Mesenteric fat pad (tissue), 1 donor: ENCODE data around the gene PCIF1. TPM values are rescaled to one million over a fixed set of nuclear protein-coding genes. Genes with fewer than 3 reads are reported as not detected.

ENCODE experiments used
- DNase-seq: peaks from one replicate; pipeline ENCODE4 v3.0.0-alpha.2; 2020; ENCODE audit warnings: low spot score
- total RNA-seq: library from RNA; stranded (reverse); fragmentation: NEBNext Ultra II Directional; extraction: Animal tissue kit (Norgen Biotek cat#: 25700); gene quantifications from one replicate; pipeline ENCODE4 v1.2.1, GENCODE V29; 2021
- donor health status: DM: yes; HTN: yes; CAD: no.

Gene PCIF1
- total RNA-seq, 1 donor from 2014 or later, result 27.1 TPM

GRCh38 chr20:45964006-45964400 is 29.5 kb downstream of the PCIF1 start:
- DNase-seq, result no peak

DNA sequence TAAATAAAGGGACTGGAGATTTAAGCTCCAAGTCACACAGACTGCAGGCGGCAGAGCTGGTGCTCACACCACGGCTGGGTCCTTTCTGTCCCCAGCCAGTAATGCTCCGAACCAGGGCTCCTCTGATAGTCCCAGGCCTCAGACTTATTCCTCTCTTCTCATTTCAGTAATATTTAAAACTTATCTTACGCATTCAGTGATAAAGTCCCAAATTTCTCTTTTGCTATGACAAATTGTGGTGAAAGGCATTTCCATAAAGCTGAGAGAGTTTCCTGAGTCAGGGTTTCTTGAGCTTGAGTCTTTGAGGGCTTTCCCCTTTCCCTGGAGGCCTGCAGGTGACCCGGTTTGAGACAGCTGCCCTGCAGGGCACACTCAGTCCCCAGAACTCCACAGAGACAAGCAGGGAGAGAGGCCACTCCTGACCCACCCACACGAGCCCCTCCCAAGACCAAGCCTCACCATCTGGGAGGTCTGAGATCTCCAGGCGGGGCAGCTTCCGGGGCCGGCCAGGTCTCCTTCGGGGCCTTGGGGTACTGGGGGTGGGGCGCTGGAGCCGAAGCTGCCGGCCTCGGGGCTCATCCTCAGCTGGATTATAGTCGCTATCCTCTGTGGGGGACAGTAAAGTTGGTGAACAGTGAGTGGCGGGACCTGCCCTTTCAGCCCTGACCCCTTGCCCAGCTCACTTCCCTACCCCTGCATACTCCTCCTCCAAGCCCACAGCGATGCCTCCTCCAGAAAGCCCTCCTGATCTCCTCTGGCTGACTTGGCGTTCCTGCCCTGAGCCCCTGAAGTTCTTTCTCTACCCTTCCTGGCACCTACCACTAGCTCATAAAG is 30.9 kb downstream of the PCIF1 start:
- DNase-seq, result peak; percentile 82

DNA sequence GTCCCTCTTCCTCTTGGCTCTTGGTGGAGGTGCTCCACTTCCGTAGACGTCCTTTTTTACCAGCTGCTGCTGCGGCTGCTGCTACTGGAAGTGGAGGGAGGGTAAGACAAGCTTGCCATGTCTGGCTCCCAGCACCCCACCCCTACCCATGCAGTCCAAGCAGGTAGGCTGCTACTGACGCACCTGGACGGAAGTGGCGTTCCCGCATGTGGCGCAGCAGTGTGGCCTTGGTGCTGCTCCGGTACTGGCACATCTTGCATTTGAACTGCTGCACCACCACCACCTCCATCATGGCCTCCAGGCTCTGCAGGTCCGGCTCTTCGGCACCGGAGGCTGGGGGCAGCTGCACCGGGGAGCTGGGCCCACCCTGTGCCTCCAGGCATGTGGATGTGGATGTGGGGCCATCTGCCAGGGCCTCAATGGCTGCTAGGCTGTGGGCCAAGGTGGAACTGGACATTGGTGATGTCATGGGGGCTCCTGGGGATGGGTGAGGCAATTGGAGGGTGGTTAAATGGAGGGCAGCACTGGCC is 33.1 kb downstream of the PCIF1 start:
- DNase-seq, result peak; percentile 71

DNA sequence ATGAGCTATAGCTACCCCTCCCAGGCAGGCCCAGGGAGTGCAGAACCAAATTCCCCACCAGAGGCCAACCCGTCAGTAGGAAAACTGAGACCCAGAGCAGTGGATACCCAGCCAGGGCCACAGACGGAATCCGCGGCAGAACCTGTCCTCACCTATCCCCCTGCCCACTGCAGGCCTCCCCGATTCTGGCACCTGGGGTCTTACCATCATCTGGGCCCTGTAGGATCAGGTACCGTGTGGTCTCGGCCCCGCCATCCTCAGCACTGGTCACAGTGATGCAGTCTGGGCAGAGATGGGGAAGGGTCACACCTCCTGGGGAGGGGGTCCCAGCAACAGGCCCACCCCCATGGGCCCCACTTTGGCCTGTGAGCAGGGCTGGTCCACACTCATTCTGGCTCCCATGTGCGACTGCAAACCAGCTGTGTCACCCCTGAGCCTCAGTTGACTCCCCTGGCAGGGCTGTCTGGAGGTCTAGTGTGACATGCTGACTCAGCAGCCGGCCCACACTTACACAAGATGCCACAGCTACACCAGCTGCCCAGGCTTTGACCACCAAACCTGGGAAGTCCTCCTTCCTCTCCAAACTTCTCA is 33.7 kb downstream of the PCIF1 start:
- peak; percentile 85 for DNase-seq

- peak; percentile 87 for DNase-seq
Measured at GRCh38 chr20:45968801-45969711, 34.6 kb downstream of the PCIF1 start.

DNA sequence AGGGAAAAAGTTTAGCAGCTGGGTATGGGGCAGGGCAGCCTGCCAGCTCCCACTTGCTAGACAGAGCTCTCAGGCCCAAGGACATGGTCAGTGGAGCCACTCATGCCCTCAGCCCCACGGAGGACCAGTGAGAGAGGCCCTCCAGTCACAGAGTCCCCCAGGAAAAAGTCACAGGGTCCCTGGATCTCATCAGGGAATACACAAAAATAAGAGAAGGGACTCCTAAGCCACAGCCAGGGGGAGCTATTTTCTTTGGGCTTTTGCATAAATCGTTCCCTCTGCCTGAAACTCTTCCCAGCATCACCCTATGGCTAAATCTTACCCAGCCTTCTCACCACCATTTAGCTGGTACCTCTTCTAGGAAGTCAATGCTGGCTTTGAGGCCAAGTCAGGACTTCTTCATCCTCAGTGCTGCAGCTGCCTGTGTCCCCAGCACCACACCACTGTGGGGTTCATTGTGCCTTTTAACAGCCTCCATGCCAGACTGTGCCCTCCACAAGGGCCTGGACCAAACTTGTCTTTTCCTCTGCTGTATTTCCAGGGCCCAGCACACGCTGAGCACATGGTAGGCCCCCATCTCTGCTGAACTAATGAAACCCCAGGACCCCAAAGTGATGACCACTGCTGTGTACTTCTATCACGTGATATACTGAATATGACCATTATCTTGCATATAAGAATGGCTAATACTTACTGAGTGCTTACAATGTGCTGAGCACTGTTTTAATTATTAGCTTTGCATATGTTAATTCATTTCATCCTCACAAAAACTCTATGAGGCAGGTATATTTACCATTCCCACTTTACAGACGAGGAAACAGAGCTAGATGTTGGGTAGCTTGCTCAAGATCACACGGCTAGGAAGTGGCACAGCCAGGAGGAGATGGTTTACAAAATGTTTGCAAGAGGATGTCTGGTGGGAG is 35.5 kb downstream of the PCIF1 start:
- peak; percentile 55 for DNase-seq

GRCh38 chr20:45970646-45971424 is 36.4 kb downstream of the PCIF1 start:
- peak; percentile 67 for DNase-seq

- DNase-seq, result no peak
Measured at GRCh38 chr20:45971425-45971674, 36.9 kb downstream of the PCIF1 start.

DNA sequence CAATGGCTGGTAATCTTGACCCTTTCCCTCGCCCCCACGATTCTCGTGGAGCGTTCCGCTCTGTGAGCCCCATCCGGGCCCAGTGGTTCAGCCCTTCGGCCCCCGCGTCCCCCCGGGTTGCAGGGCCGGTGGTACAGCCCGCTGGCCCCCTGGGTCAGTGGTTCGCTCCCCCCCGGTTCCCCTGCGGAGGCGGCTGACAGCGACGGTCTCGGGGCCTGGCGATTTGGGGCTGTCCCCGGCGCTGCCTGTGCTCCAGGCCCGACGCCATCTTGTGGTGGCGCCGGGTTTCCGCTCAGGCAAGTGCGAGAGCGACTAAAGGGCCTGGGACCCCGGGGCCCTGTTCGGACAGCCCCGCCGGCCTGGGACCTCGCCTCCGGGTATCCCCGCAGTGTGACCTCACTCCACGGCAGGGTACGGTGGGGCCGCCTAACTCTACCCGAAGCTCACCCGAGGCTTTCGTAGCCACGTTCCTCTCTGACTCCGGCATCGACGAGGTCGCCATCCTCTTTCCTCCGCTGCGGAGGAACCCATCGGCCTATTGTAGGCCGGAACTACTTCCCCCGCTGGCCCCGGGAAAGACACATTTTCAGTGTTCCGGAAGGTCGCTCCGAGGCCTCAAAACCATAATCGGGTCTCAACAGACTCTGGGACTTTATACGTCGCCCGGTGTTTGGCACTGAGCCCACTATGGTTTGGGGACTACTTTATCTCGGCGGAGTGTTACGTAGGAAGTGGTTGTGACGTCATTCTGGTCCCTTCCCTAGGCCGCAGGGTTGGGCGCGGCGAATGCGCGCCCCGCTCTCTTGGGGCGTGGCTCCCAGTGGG is 37.4 kb downstream of the PCIF1 start, which contains the start of gene ZNF335:
Gene ZNF335, minus strand, starts transcription at position 529 of the 825 bp plus-strand sequence. CDS start 793 bp downstream, outside the sequence.
- DNase-seq, result peak; percentile 98

- DNase-seq, result no peak
Measured at GRCh38 chr20:45972500-45973183, 38.2 kb downstream of the PCIF1 start.

DNA sequence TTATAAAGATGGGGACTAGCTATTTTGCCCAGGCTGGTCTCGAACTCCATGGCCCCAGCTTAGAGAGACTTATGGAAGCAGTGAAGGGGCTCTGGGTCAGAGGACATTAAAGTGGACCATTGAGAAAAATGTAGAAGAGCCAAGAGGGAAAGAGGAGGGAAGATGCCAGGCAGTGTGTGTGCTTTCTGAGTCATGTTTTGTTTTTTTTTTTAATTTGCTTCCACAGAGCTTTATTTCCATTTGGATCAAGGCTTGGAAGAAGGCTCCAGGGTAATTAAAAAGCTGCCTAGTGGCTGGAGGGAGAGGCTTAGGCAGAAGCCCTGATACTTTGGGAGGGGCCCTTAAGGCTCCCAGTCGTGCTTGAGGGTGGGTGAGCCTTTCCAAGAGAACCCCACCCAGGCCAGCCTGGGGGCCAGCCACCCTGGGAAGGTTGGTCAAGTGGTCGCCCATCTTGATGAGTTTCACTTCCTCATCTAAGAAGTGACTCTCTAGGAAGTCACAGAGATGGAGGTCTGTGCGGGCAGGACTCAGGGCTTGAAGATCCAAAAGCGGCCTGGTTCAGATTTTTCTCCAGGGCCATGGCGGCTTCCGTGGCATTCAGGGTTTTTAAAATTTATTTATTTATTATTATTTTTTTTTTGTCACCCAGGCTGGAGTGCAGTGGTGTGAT is 40.5 kb downstream of the PCIF1 start:
- DNase-seq, result no peak

DNA sequence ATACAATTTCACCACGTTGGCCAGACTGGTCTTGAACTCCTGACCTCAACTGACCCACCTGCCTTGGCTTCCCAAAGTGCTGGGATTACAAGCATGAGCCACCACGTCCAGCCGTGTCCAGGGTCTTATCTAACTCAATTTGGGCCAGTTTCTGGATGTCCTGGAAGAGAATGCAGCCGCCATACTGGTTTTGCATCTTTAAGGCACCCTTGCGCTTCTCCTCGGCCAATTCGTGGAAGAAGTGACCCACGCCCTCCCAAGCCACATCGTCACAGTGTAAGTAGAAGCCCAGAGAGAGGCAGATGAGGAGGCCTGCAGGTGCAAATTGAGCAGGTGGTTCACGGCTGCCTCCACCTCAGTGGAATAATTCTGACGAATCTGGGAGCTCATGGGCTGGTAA is 41.2 kb downstream of the PCIF1 start:
- no peak for DNase-seq

DNA sequence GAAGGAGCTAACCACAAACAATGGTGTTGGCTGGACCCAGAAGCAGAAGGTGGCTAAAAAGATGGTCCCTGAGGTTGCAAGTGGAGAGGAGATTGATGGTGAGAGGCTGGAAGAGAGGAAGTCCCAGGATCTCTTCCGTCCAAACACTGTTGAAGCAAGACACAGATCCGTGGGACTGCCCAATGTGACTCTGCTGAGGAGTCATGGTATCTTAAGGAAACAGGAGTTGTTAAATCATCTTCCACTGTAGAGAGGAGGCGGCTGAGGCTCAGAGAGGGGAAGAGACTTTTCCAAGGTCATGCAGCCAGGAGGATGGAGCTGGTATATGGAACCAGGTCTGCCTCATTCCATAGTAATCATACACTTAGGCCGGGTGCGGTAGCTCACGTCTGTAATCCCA is 41.6 kb downstream of the PCIF1 start:
- no peak for DNase-seq

DNA sequence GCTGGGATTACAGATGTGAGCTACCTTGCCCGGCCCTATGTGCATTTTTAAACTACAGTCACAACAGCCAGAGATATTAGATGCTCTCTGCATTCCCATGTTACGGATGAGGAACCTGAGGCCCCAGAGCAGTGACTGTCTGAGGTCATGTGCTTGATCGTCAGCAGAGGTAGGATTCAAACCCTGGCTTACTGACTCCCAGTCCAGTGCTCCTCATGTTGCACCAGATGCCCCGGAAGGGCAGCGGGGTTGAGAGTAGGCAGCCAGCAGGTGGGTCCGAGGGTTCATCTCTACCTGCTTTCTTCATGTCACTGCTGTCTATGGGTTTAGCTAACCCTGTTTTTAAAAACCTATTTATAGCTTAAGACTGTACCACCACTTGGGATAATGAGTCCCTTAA is 46.8 kb downstream of the PCIF1 start:
- DNase-seq, result no peak

DNA sequence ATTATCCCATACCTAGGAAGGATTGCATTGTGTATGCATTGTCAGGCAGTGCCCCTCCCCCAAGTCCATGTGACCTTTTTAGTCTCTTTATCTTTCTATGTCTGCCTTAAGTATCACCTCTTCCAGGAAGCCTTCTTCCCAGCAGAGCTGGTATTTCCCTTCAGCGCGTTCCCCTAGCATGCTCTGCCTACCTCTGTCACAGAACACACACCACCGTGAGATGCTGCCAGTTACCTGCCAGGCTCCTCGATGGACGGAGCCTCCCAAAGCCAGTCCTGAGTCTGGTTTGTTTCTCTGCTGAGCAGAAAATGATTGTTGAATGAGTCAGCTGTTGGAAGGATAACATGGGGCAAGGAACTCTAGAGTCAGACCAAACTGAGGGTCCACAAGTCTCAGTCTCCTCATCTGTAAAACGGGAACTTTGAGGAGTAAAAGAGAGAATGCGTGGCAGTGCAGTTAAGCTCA is 48.8 kb downstream of the PCIF1 start:
- DNase-seq, result no peak

DNA sequence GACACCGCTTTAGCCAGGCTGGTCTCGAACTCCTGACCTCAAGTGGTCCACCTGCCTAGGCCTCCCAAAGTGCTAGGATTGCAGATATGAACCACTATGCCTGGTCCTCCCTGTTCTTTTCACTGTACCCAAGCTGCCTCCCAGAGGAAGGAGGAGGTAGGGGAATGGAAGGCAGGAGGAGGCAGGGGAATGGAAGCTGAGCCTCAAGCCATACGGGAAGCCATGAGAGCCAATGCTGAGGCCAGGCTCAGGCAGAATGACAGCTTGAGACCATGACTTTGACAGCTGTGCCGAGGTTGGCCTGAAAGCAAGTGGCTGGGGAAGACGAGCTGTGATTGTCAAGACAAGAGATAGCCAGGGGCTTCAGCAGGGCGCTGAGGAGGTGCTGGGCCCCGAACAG is 51.1 kb downstream of the PCIF1 start:
- no peak for DNase-seq

- DNase-seq, result no peak
Measured at GRCh38 chr20:45987108-45987780, 52.8 kb downstream of the PCIF1 start.
